MM.1S (cell line): Measurements from ENCODE around the gene MCEMP1.

Experiments used
- EZH2 ChIP-seq: fragments of 300-600 bp; sonication (generic); optimal IDR thresholded peaks from 2 replicates; pipeline ENCODE3; 2017; ENCODE audit warnings: low read depth, mild to moderate bottlenecking, antibody characterized with exemption, low read length, mixed read lengths
- TF ChIP-seq, protein P1 (sequence below): fragments of 300-600 bp; sonication (generic); IDR thresholded peaks from 2 replicates; pipeline ENCODE4 v1.5.1; 2016; ENCODE audit warnings: antibody characterized with exemption, low read length, mixed read lengths

DNA sequence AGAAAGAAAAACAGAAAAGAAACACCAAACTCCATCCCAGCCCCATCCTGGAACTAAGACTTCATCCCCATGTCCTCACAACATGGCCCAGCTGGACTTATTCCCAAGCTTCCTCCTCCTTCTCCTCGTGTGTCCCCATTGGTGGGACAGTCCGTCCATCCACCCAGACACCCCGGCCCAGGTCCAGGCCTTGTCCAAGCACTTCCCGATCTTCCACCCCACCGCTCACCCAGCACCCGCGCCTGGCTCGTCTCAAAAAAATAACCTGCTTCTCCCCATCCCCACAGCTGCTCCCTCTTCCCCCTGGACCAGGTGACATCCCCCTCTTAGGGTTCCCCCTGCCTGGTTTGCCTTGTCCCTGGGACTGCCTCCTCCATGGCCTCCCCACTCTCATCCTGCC is 26.4 kb downstream of the MCEMP1 start:
- TF ChIP-seq, protein P1, sequence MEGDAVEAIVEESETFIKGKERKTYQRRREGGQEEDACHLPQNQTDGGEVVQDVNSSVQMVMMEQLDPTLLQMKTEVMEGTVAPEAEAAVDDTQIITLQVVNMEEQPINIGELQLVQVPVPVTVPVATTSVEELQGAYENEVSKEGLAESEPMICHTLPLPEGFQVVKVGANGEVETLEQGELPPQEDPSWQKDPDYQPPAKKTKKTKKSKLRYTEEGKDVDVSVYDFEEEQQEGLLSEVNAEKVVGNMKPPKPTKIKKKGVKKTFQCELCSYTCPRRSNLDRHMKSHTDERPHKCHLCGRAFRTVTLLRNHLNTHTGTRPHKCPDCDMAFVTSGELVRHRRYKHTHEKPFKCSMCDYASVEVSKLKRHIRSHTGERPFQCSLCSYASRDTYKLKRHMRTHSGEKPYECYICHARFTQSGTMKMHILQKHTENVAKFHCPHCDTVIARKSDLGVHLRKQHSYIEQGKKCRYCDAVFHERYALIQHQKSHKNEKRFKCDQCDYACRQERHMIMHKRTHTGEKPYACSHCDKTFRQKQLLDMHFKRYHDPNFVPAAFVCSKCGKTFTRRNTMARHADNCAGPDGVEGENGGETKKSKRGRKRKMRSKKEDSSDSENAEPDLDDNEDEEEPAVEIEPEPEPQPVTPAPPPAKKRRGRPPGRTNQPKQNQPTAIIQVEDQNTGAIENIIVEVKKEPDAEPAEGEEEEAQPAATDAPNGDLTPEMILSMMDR: no peak
- no peak for TF ChIP-seq EZH2
